HG03439 (cell line): ENCODE measurements around the gene OXCT1.

Experiments
- ATAC-seq: cut with Tn5 transposase; IDR thresholded peaks from one replicate; pipeline ENCODE4 v1.9.1; 2021; ENCODE audit warnings: mild to moderate bottlenecking, moderate library complexity; ENCODE audit not compliant: unreplicated experiment

OXCT1 gene

GRCh38 chr5:41869724-41870626 lies at the start of gene OXCT1:
Gene OXCT1 (minus strand): TSS chr5:41870425. CDS start chr5:41870358, 67 bp downstream.
- peak; percentile 93 for ATAC-seq

GRCh38 chr5:41918105-41918504 lies 47.9 kb upstream of the OXCT1 start:
- no peak for ATAC-seq

GRCh38 chr5:41908374-41909079 lies 38.3 kb upstream of the OXCT1 start:
- ATAC-seq: no peak

- no peak for ATAC-seq
Measured at GRCh38 chr5:41906151-41906550, 35.9 kb upstream of the OXCT1 start.

- peak; percentile 99 for ATAC-seq
Measured at GRCh38 chr5:41903892-41904799, 33.9 kb upstream of the OXCT1 start, which contains the start of gene RIMOC1. Gene RIMOC1 (plus strand): TSS chr5:41904344. CDS start chr5:41904368, 24 bp downstream.

- ATAC-seq: no peak
Measured at GRCh38 chr5:41903382-41903891, 33.2 kb upstream of the OXCT1 start.

GRCh38 chr5:41896230-41896629 lies 26.0 kb upstream of the OXCT1 start:
- ATAC-seq: no peak

GRCh38 chr5:41893074-41893851 lies 23.0 kb upstream of the OXCT1 start:
- peak; percentile 58 for ATAC-seq

GRCh38 chr5:41892031-41892430 lies 21.8 kb upstream of the OXCT1 start:
- no peak for ATAC-seq

- no peak for ATAC-seq
Measured at GRCh38 chr5:41891066-41891707, 21.0 kb upstream of the OXCT1 start.

GRCh38 chr5:41885286-41885685 lies 15.1 kb upstream of the OXCT1 start:
- no peak for ATAC-seq

GRCh38 chr5:41883936-41884335 lies 13.7 kb upstream of the OXCT1 start:
- no peak for ATAC-seq

- no peak for ATAC-seq
Measured at GRCh38 chr5:41883243-41883642, 13.0 kb upstream of the OXCT1 start.

- no peak for ATAC-seq
Measured at GRCh38 chr5:41882765-41883164, 12.5 kb upstream of the OXCT1 start.

- ATAC-seq: no peak
Measured at GRCh38 chr5:41878643-41879478, 8.6 kb upstream of the OXCT1 start.

- ATAC-seq: no peak
Measured at GRCh38 chr5:41878173-41878572, 7.9 kb upstream of the OXCT1 start.

- no peak for ATAC-seq
Measured at GRCh38 chr5:41877408-41877807, 7.2 kb upstream of the OXCT1 start.

GRCh38 chr5:41876678-41877077 lies 6.5 kb upstream of the OXCT1 start:
- ATAC-seq: no peak

- no peak for ATAC-seq
Measured at GRCh38 chr5:41875121-41875520, 4.9 kb upstream of the OXCT1 start.
